Activated CD4-positive, alpha-beta memory T cell treated with anti-CD3 and anti-CD28 coated beads for 36 hours (primary cell): Measurements from ENCODE around the gene PIM2. TPM values are rescaled to one million over a fixed set of nuclear protein-coding genes. Genes with fewer than 3 reads are reported as not detected.
A peak's percentile ranks its signal among the peaks of the same experiment; 100 is the strongest.

Experiments used
- CTCF ChIA-PET: fragments of 350-600 bp; sonication (Branson Sonifier 250); formaldehyde crosslinking; loops from one replicate; lab custom pipeline; 2021; ENCODE audit warnings: antibody characterized with exemption, inconsistent platforms; lab: Charles Lee
- POLR2A ChIA-PET: fragments of 350-600 bp; sonication (Branson Sonifier 250); formaldehyde crosslinking; loops from one replicate; lab custom pipeline; 2021; ENCODE audit warnings: antibody characterized with exemption; lab: Charles Lee
- DNase-seq: peaks from one replicate; pipeline ENCODE4 v3.0.0-alpha.2; 2020
- H3K27ac Mint-ChIP-seq: one replicate; pipeline ENCODE4 v1.8.0; 2021; ENCODE audit warnings: mixed read lengths
- H3K27me3 Mint-ChIP-seq: one replicate; pipeline ENCODE4 v1.8.0; 2021; ENCODE audit warnings: mixed read lengths
- H3K36me3 Mint-ChIP-seq: one replicate; pipeline ENCODE4 v1.8.0; 2021; ENCODE audit warnings: mixed read lengths
- H3K4me1 Mint-ChIP-seq: one replicate; pipeline ENCODE4 v1.8.0; 2021; ENCODE audit warnings: low read depth, mixed read lengths
- H3K4me3 Mint-ChIP-seq: one replicate; pipeline ENCODE4 v1.8.0; 2021; ENCODE audit warnings: mild to moderate bottlenecking, mixed read lengths
- H3K9me3 Mint-ChIP-seq: one replicate; pipeline ENCODE4 v1.8.0; 2021; ENCODE audit warnings: mixed read lengths
- intact Hi-C: fragments of 100-400 bp; cut with micrococcal nuclease; formaldehyde crosslinking; loops from one replicate; pipeline ENCODE4 v1.15.1; 2023
- total RNA-seq, 2 experiments: library from RNA; stranded (reverse); gene quantifications; one replicate each; pipeline ENCODE4 v1.2.3, GENCODE V29; 2021

PIM2 gene
- total RNA-seq, 2 experiments from 2014 or later, result 386 to 401 TPM

DNA sequence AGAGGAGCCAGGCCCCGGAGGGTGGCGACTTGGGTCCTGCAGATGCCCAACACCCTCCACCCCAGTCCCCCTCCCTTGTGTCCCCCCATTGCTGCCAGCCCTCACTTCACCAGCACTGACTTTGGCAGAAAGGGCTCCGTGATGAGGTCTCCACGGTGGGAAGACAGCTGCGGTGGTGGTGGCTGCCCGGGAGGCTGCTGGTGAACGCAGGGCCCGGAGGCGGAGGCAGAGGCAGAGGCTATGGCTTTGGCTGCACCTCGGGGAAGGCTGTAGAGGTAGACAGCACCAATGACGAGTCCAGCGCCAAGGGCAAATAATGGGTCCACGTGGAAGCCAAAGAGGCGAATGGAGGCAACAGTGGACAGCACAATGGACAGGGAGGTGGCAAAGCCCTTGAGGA lies 14.2 kb downstream of the PIM2 start:
- CTCF ChIA-PET, result interaction anchor here (0.6 kb wide), 1 partner anchor 71 kb away, joined by 3 read pairs; no protein-coding TSS in a partner anchor
- Mint-ChIP-seq H3K36me3 (peaks cover 10% of the 10 kb centered on the region), H3K9me3 (no peaks in the 10 kb centered on the region), H3K27me3 (no peaks in the 10 kb centered on the region), H3K27ac (no peak overlapping the region), H3K4me1 (no peaks in the 10 kb centered on the region), H3K4me3 (no peak overlapping the region)
- intact Hi-C loops, result no loop called here
- POLR2A ChIA-PET, result interaction anchor here (1.7 to 2.0 kb wide), 2 partner anchors 33 to 36 kb away, joined by 4 to 8 read pairs; no protein-coding TSS in a partner anchor
- DNase-seq, result no peak

DNA sequence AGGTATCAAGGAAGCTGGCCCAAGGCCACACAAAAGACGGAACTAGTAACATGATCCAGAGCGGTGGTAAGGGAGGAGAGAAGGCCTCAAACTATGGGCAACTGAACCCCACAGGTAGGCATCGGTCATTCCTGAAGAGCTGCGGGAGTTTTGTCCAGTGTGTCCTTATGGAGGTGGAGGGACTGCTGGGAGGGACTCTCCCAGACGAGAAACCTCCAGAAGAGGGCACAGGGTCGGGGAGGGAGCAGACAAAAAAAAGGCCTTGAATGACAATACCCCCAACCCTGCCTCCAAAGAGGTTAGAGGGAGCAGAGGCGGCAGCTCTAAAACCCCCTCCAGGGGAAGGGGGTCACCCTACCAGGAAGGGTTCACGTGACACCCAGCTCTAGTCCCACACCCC lies 14.6 kb downstream of the PIM2 start:
- peaks cover 10% of the 10 kb centered on the region for H3K36me3 Mint-ChIP-seq
- no peaks in the 10 kb centered on the region for H3K27me3 Mint-ChIP-seq
- H3K27ac Mint-ChIP-seq, result no peak overlapping the region
- intact Hi-C loops, result no loop called here
- ChIA-PET CTCF (interaction anchor here (0.6 to 1.2 kb wide), 2 partner anchors 12 to 70 kb away, joined by 3 read pairs; no protein-coding TSS in a partner anchor), POLR2A (interaction anchor here (1.7 kb wide), 1 partner anchor 34 kb away, joined by 8 read pairs; no protein-coding TSS in a partner anchor)
- no peak overlapping the region for H3K4me3 Mint-ChIP-seq
- no peak for DNase-seq
- no peaks in the 10 kb centered on the region for H3K9me3 Mint-ChIP-seq
- no peaks in the 10 kb centered on the region for H3K4me1 Mint-ChIP-seq

DNA sequence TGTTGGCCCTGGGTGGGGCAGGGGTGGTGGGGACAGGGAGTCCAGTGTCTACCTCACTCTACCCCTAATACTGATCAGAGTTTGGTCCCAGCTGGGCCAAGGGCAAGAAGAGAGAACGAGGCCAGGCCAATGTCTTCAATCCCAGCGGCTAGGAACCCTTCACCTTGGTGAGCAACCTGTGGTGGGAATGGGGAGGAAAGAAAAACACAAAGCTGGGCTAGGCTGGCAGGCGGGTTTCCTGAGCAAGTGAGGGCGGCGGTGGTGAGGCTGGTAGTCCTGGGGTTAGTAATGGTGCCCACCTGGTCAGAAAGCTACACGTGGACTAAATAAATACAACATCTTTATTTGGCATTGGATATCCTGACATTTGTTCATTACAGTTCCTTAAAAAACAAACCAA lies 15.5 kb downstream of the PIM2 start:
- Mint-ChIP-seq H3K4me1 (peaks cover 1% of the 10 kb centered on the region), H3K4me3 (no peak overlapping the region)

DNA sequence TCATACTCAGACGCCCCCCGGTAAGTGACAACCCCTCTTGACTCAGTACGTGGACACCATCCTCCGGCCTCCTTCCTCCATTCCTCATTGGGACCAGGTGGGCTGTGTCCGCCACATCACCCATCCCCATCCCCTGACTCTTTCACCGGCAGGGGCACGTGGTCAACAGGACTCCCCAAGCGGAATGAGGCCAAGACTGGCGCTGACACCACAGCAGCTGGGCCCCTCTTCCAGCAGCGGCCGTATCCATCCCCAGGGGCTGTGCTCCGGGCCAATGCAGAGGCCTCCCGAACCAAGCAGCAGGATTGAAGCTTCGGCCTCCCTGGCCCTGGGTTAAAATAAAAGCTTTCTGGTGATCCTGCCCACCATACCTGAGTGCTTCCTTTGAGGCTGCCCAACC lies 16.0 kb downstream of the PIM2 start:
- DNase-seq, result no peak
- intact Hi-C loops, result no loop called here
- Mint-ChIP-seq H3K27me3 (no peaks in the 10 kb centered on the region), H3K4me3 (no peak overlapping the region), H3K4me1 (peaks cover 1% of the 10 kb centered on the region), H3K27ac (no peak overlapping the region), H3K9me3 (no peaks in the 10 kb centered on the region), H3K36me3 (peaks cover 13% of the 10 kb centered on the region)
- ChIA-PET POLR2A (interaction anchor here (0.9 to 1.7 kb wide), 2 partner anchors 35 to 166 kb away, joined by 3 to 8 read pairs; no protein-coding TSS in a partner anchor), CTCF (interaction anchor here (1.0 to 1.2 kb wide), 2 partner anchors 11 to 43 kb away, joined by 3 read pairs; no protein-coding TSS in a partner anchor)

More for the DNA sequence above, 15.5 kb downstream of the PIM2 start:
- intact Hi-C loops, result no loop called here
- no peak for DNase-seq
- Mint-ChIP-seq H3K27ac (no peak overlapping the region), H3K27me3 (no peaks in the 10 kb centered on the region), H3K9me3 (no peaks in the 10 kb centered on the region), H3K36me3 (peaks cover 13% of the 10 kb centered on the region)
- ChIA-PET POLR2A (interaction anchor here (0.9 to 1.7 kb wide), 2 partner anchors 34 to 166 kb away, joined by 3 to 8 read pairs; no protein-coding TSS in a partner anchor), CTCF (interaction anchor here (1.0 to 1.2 kb wide), 2 partner anchors 11 to 43 kb away, joined by 3 read pairs; no protein-coding TSS in a partner anchor)

DNA sequence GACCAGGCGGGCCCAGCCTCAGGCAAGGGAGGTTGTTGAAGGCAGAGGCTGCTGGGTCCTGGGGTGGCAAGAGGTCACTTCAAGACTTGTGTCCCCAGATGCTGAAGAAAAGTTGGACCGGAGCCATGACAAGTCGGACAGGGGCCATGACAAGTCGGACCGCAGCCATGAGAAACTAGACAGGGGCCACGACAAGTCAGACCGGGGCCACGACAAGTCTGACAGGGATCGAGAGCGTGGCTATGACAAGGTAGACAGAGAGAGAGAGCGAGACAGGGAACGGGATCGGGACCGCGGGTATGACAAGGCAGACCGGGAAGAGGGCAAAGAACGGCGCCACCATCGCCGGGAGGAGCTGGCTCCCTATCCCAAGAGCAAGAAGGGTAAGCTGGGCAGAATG lies 16.7 kb downstream of the PIM2 start:
- POLR2A ChIA-PET, result no interaction called here
- H3K9me3 Mint-ChIP-seq, result no peaks in the 10 kb centered on the region
- H3K27me3 Mint-ChIP-seq, result no peaks in the 10 kb centered on the region
- intact Hi-C loops, result no loop called here
- DNase-seq, result no peak
- peak overlapping the region; percentile 30 for H3K27ac Mint-ChIP-seq
- CTCF ChIA-PET, result no interaction called here
- H3K4me3 Mint-ChIP-seq, result no peak overlapping the region
- peaks cover 1% of the 10 kb centered on the region for H3K4me1 Mint-ChIP-seq
- peaks cover 13% of the 10 kb centered on the region for H3K36me3 Mint-ChIP-seq

DNA sequence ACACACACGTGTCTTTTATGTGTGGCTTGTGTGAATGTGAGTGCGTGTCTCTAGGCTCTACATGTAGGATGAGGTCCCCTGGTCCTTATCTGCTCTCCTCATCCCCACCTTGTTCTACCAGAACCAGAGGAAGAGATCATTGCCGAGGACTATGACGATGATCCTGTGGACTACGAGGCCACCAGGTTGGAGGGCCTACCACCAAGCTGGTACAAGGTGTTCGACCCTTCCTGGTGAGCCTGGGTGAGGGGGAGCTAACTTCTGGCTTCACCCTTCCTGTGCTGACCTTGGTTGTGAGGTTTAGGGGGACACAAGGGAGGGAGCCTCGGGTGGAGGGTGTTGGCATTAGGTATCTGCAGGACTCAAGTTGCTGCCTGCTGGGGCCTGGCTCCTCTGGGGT lies 17.8 kb downstream of the PIM2 start:
- H3K4me1 Mint-ChIP-seq, result peaks cover 9% of the 10 kb centered on the region
- H3K27ac Mint-ChIP-seq, result no peak overlapping the region
- CTCF ChIA-PET, result no interaction called here
- H3K36me3 Mint-ChIP-seq, result peaks cover 13% of the 10 kb centered on the region
- POLR2A ChIA-PET, result no interaction called here
- intact Hi-C loops, result no loop called here
- no peaks in the 10 kb centered on the region for H3K9me3 Mint-ChIP-seq
- no peak overlapping the region for H3K4me3 Mint-ChIP-seq
- no peaks in the 10 kb centered on the region for H3K27me3 Mint-ChIP-seq
- no peak for DNase-seq

DNA sequence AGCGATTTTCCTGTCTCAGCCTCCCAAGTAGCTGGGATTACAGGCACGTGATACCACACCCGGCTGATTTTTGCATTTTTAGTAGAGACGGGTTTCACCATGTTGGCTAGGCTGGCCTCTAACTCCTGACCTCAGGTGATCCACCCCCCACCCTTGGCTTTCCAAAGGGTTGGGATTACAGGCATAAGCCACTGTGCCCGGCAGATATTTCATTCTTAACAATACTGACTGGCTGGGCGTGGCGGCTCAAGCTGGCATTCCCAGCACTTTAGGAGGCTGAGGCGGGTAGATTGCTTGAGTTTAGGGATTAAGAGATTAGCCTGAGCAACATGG lies 19.8 kb downstream of the PIM2 start:
- H3K27me3 Mint-ChIP-seq, result no peaks in the 10 kb centered on the region
- ChIA-PET CTCF (no interaction called here), POLR2A (interaction anchor here (1.1 kb wide), 1 partner anchor 20 kb away, joined by 4 read pairs; no protein-coding TSS in a partner anchor)
- intact Hi-C loops, result loop anchor here (10.0 kb wide), 1 partner anchor 94 kb away; the partner anchor contains the start of gene HDAC6
- peaks cover 18% of the 10 kb centered on the region for H3K36me3 Mint-ChIP-seq
- H3K9me3 Mint-ChIP-seq, result no peaks in the 10 kb centered on the region
- H3K4me3 Mint-ChIP-seq, result no peak overlapping the region
- no peak overlapping the region for H3K27ac Mint-ChIP-seq
- peaks cover 16% of the 10 kb centered on the region for H3K4me1 Mint-ChIP-seq
- DNase-seq, result no peak

DNA sequence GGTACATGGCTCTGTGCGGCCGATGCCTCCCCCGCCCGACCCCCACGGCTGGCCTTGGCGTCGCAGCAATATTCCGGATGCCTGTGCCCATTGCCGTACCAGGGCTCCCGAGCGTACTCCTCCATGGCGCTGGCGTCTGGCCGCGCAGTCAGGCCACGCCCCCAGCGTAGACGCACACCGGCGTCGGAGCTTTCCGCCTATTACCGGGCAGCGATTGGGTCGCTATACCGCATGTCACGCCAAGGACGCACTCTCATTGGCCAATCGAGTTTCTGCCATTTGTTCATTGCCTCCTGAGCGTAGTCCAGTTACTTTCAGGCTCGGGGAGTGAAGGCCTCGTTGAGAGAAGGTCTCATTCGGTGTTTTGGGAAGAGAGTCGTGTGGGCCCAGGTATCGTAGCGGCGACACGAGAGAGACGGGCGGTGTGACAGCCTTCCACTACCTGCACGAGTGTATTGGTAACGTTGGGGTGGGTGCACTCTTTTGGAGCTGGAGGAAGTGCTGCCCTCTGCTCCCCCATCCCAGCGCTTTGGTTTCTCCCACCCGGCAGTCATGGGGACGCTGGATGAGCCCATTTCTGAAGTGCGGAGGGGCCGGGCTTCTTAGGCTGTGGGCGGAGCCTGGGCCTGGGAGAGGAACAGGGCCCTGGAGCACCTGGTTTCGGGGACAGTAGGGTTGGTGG lies 21.1 kb downstream of the PIM2 start, which contains the start of the genes PQBP1 and TIMM17B:
PQBP1 (plus strand) TSS at position 306 of the 682 bp plus-strand sequence. CDS start 580 bp downstream, outside the sequence.
TIMM17B (minus strand) TSS at position 144 of the 682 bp plus-strand sequence; CDS start at position 125, 19 bp downstream.
- DNase-seq, result peak; percentile 91
- CTCF ChIA-PET, result interaction anchor here (1.0 to 1.6 kb wide), 3 partner anchors 39 to 249 kb away, joined by 3 to 6 read pairs (median 4); no protein-coding TSS in a partner anchor

DNA sequence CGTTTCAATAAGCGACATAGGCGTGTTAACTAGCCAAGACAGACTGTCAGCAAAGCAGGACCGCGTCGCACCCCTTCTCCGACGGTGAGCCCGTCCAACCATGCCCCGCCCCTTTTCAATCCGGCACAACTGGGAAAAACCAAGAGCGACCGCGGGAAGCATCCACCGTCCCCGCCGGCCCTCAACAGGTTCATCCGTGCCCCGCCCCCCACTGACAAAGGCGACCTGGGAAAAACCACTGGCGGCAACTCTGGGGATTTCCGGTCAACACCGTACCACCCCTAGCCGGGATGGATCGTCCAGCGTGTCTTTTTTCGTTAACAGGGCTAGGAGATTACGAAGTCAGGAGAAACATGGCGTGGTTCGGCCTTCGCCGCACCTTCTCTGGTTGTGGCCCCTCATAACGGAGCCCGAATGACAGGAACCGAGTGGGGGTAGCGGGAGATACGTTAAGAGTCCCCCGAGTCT lies 21.6 kb downstream of the PIM2 start:
- Mint-ChIP-seq H3K4me1 (peaks cover 16% of the 10 kb centered on the region), H3K27me3 (no peaks in the 10 kb centered on the region), H3K27ac (peak overlapping the region; percentile 88), H3K9me3 (no peaks in the 10 kb centered on the region), H3K4me3 (peak overlapping the region; percentile 79), H3K36me3 (peaks cover 14% of the 10 kb centered on the region)
- DNase-seq, result peak; percentile 75
- ChIA-PET POLR2A (interaction anchor here (1.3 to 2.0 kb wide), 9 partner anchors 10 to 201 kb away, joined by 4 to 32 read pairs (median 5); partner anchors contain the start of genes GRIPAP1, SLC35A2 and SUV39H1), CTCF (interaction anchor here (1.0 to 1.6 kb wide), 4 partner anchors 40 to 249 kb away, joined by 3 to 6 read pairs (median 4); no protein-coding TSS in a partner anchor)
- intact Hi-C loops, result loop anchor here (1.0 to 10.0 kb wide), 4 partner anchors 14 to 146 kb away; partner anchors contain the start of genes HDAC6, PIM2, SLC35A2 and TFE3

More for the DNA sequence above, 21.1 kb downstream of the PIM2 start, which contains the start of the genes PQBP1 and TIMM17B:
- Mint-ChIP-seq H3K36me3 (peaks cover 16% of the 10 kb centered on the region), H3K27me3 (no peaks in the 10 kb centered on the region), H3K4me1 (peaks cover 16% of the 10 kb centered on the region), H3K4me3 (peak within 1 kb of the TSS; percentile 79), H3K27ac (peak within 1 kb of the TSS; percentile 88), H3K9me3 (no peaks in the 10 kb centered on the region)
- intact Hi-C loops, result loop anchor here (1.0 to 10.0 kb wide), 4 partner anchors 14 to 146 kb away; partner anchors contain the start of genes HDAC6, PIM2, SLC35A2 and TFE3
- POLR2A ChIA-PET, result interaction anchor here (0.6 to 2.0 kb wide), 13 partner anchors 9 to 269 kb away, joined by 3 to 32 read pairs (median 5); partner anchors contain the start of genes GRIPAP1, SLC35A2 and SUV39H1

DNA sequence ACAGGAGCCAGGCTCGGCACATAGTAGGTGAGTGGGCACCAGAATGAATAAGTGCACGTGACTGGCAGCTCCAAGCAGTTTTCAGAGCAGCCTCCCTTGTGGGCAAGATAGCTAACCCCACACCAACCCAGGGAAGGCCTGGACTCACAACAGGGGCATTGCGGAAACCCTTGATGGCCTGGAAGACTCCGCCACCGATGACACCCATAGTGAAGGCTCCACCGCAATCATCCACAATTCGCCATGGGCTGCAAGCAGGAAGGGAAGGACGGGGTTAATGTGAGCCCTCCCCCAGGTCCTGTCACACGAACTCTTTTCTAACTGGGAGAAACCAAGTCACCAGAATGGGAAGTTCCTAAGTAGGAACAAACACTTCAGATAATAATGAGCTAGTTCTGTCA lies 22.2 kb downstream of the PIM2 start:
- Mint-ChIP-seq H3K27ac (peak overlapping the region; percentile 88), H3K4me3 (peak overlapping the region; percentile 79), H3K9me3 (no peaks in the 10 kb centered on the region), H3K27me3 (no peaks in the 10 kb centered on the region), H3K4me1 (peaks cover 20% of the 10 kb centered on the region), H3K36me3 (peaks cover 11% of the 10 kb centered on the region)
- intact Hi-C loops, result loop anchor here (1.0 to 10.0 kb wide), 4 partner anchors 15 to 147 kb away; partner anchors contain the start of genes HDAC6, PIM2, SLC35A2 and TFE3
- ChIA-PET POLR2A (interaction anchor here (0.6 to 2.0 kb wide), 4 partner anchors 14 to 1311 kb away, joined by 3 to 32 read pairs (median 8); partner anchors contain the start of gene SLC35A2), CTCF (interaction anchor here (1.0 to 1.3 kb wide), 2 partner anchors 63 to 147 kb away, joined by 3 read pairs; no protein-coding TSS in a partner anchor)
- no peak for DNase-seq

DNA sequence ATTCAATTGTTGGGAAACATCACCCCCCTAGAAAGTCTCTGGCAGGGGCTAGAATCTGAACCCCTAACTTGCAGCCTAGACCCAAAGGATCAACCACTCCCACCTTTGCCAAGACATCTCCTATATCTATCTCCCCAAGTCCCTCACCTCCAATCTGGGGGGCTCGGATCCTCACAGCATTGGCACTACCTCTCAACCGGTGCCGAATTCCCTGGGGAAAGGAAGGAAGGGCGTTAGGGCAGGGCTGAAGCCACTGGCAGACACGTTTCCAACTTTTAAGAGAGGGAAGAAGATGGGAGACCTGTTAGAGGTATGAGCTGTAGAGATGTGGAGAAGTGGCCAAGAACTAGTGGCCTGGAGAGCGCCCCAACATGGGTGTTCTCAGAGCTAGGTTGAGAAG lies 23.9 kb downstream of the PIM2 start:
- H3K36me3 Mint-ChIP-seq, result peaks cover 8% of the 10 kb centered on the region
- no peak for DNase-seq
- no peaks in the 10 kb centered on the region for H3K9me3 Mint-ChIP-seq
- intact Hi-C loops, result loop anchor here (5.0 to 10.0 kb wide), 2 partner anchors 90 to 248 kb away; partner anchors contain the start of gene HDAC6
- H3K27me3 Mint-ChIP-seq, result no peaks in the 10 kb centered on the region
- ChIA-PET POLR2A (no interaction called here), CTCF (no interaction called here)
- no peak overlapping the region for H3K4me3 Mint-ChIP-seq
- H3K27ac Mint-ChIP-seq, result no peak overlapping the region
- H3K4me1 Mint-ChIP-seq, result peaks cover 27% of the 10 kb centered on the region
